Neural cell (in vitro differentiated cells): ENCODE measurements around the gene DMXL1. TPM values are rescaled to one million over a fixed set of nuclear protein-coding genes. Genes with fewer than 3 reads are reported as not detected.
A peak's percentile ranks its signal among the peaks of the same experiment; 100 is the strongest.

ENCODE experiments used
- H2AFZ ChIP-seq: fragments of 200-600, 300-800 bp; sonication (generic), shearing (Covaris generic); 2 replicates; pipeline ENCODE4 v1.6.0; 2014; ENCODE audit warnings: low read depth, mild to moderate bottlenecking, antibody characterized with exemption, low read length, moderate library complexity
- H3F3A ChIP-seq: fragments of 200-600 bp; shearing (Covaris generic); 2 replicates; pipeline ENCODE4 v1.6.1; 2016; ENCODE audit warnings: mild to moderate bottlenecking, moderate library complexity, mixed read lengths, antibody characterized with exemption, low read length; ENCODE audit not compliant: insufficient read depth, poor library complexity, severe bottlenecking
- H3K27ac ChIP-seq: fragments of 200-600, 300-800 bp; sonication (generic), shearing (Covaris generic); 2 replicates; pipeline ENCODE4 v1.5.1; 2014; ENCODE audit warnings: mild to moderate bottlenecking, low read length, moderate library complexity
- H3K27me3 ChIP-seq: fragments of 300-800, 200-600 bp; sonication (generic), shearing (Covaris generic); 2 replicates; pipeline ENCODE4 v1.6.0; 2014; ENCODE audit warnings: mild to moderate bottlenecking, low read depth, low read length, moderate library complexity; ENCODE audit not compliant: insufficient read depth
- H3K36me3 ChIP-seq: fragments of 300-800, 200-600 bp; sonication (generic), shearing (Covaris generic); 2 replicates; pipeline ENCODE4 v1.5.1; 2014; ENCODE audit warnings: mild to moderate bottlenecking, antibody characterized with exemption, low read length, moderate library complexity; ENCODE audit not compliant: insufficient read depth
- H3K4me2 ChIP-seq: fragments of 300-800, 200-600 bp; sonication (generic), shearing (Covaris generic); 2 replicates; pipeline ENCODE4 v1.6.0; 2014; ENCODE audit warnings: mild to moderate bottlenecking, low read length
- H3K4me3 ChIP-seq: fragments of 300-800, 200-600 bp; sonication (generic), shearing (Covaris generic); 2 replicates; pipeline ENCODE4 v1.5.1; 2014; ENCODE audit warnings: mild to moderate bottlenecking, low read length, moderate library complexity
- H3K79me2 ChIP-seq: fragments of 200-600 bp; shearing (Covaris generic); replicated peaks from 2 replicates; pipeline ENCODE4 v1.6.0; 2014; ENCODE audit warnings: mild to moderate bottlenecking, low read length, moderate library complexity; ENCODE audit not compliant: insufficient read depth
- H3K9ac ChIP-seq: fragments of 300-800, 200-600 bp; sonication (generic), shearing (Covaris generic); 2 replicates; pipeline ENCODE4 v1.6.1; 2016; ENCODE audit warnings: mild to moderate bottlenecking, low read length, mixed read lengths
- H3K9me2 ChIP-seq: fragments of 200-600 bp; shearing (Covaris generic); 2 replicates; pipeline ENCODE4 v1.6.1; 2016; ENCODE audit warnings: mild to moderate bottlenecking, low read length, mixed read lengths; ENCODE audit not compliant: insufficient read depth
- H3K9me3 ChIP-seq: fragments of 200-600, 300-800 bp; sonication (generic), shearing (Covaris generic); 2 replicates; pipeline ENCODE4 v1.6.1; 2016; ENCODE audit warnings: mild to moderate bottlenecking, mixed run types, low read length, moderate library complexity, mixed read lengths
- H4K20me1 ChIP-seq: fragments of 200-600 bp; shearing (Covaris generic); 2 replicates; pipeline ENCODE4 v1.6.1; 2016; ENCODE audit warnings: mild to moderate bottlenecking, mixed run types; ENCODE audit not compliant: insufficient read depth
- CTCF ChIP-seq: fragments of 450-650 bp; IDR thresholded peaks from 2 replicates; pipeline ENCODE4 v1.5.1; 2014; ENCODE audit warnings: antibody characterized with exemption, mild to moderate bottlenecking, moderate library complexity; ENCODE audit not compliant: poor library complexity, severe bottlenecking
- EP300 ChIP-seq: fragments of 450-650 bp; conservative IDR thresholded peaks from 2 replicates; pipeline ENCODE4 v1.6.1; 2014; ENCODE audit warnings: antibody characterized with exemption, mild to moderate bottlenecking, moderate library complexity; ENCODE audit not compliant: poor library complexity, severe bottlenecking
- EZH2 ChIP-seq: fragments of 200-600, 300-800 bp; shearing (Covaris generic), sonication (generic); IDR thresholded peaks from 2 replicates; pipeline ENCODE4 v1.6.1; 2014; ENCODE audit warnings: antibody characterized with exemption, low read length, borderline replicate concordance, mild to moderate bottlenecking; ENCODE audit not compliant: insufficient read depth, poor library complexity, severe bottlenecking
- MXI1 ChIP-seq: fragments of 450-650 bp; conservative IDR thresholded peaks from 2 replicates; pipeline ENCODE4 v1.6.1; 2014; ENCODE audit warnings: antibody characterized with exemption, mild to moderate bottlenecking; ENCODE audit not compliant: poor library complexity, severe bottlenecking
- POLR2AphosphoS5 ChIP-seq: IDR thresholded peaks from 2 replicates; pipeline ENCODE4 v1.6.1; 2012
- RAD21 ChIP-seq: fragments of 450-650 bp; conservative IDR thresholded peaks from 2 replicates; pipeline ENCODE4 v1.6.1; 2014; ENCODE audit warnings: antibody characterized with exemption, mild to moderate bottlenecking, moderate library complexity
- REST ChIP-seq: IDR thresholded peaks from 2 replicates; pipeline ENCODE4 v1.6.1; 2012; ENCODE audit warnings: borderline replicate concordance
- SMC3 ChIP-seq: fragments of 450-650 bp; conservative IDR thresholded peaks from 2 replicates; pipeline ENCODE4 v1.6.1; 2014; ENCODE audit warnings: antibody characterized with exemption, mild to moderate bottlenecking, moderate library complexity; ENCODE audit not compliant: poor library complexity
- TAF1 ChIP-seq: IDR thresholded peaks from 2 replicates; pipeline ENCODE4 v1.6.1; 2012; ENCODE audit warnings: low read depth
- polyA plus RNA-seq: library from polyadenylated mRNA; depleted of rRNA; stranded (reverse); fragments of >200 nt; gene quantifications from 2 replicates; pipeline ENCODE4 v1.2.3, GENCODE V29; 2014

DMXL1 gene
- polyA plus RNA-seq, 1 donor from 2014 or later: 46.9 TPM

GRCh38 chr5:119067450-119067849 lies 3.4 kb upstream of the DMXL1 start:
- no peak overlapping the region for H2AFZ ChIP-seq
- no peaks in the 10 kb centered on the region for H3K9me3 ChIP-seq
- no peak overlapping the region for H3K27ac ChIP-seq
- no peak overlapping the region for H3K9ac ChIP-seq
- TF ChIP-seq POLR2AphosphoS5 (no peak), MXI1 (no peak), REST (no peak), EZH2 (no peak), CTCF (no peak), TAF1 (no peak), RAD21 (no peak), SMC3 (no peak), EP300 (no peak)
- H4K20me1 ChIP-seq: no peaks in the 10 kb centered on the region
- H3K4me3 ChIP-seq: no peak overlapping the region
- no peaks in the 10 kb centered on the region for H3K9me2 ChIP-seq
- no peaks in the 10 kb centered on the region for H3F3A ChIP-seq
- no peaks in the 10 kb centered on the region for H3K36me3 ChIP-seq
- H3K4me2 ChIP-seq: no peak overlapping the region
- peaks cover 9% of the 10 kb centered on the region for H3K79me2 ChIP-seq
- H3K27me3 ChIP-seq: no peaks in the 10 kb centered on the region

GRCh38 chr5:119070578-119070827 lies 384 bp upstream of the DMXL1 start:
- peak overlapping the region; percentile 93 for H3K27ac ChIP-seq
- H3K9me2 ChIP-seq: no peaks in the 10 kb centered on the region
- peak overlapping the region; percentile 95 for H3K4me3 ChIP-seq
- H3K9ac ChIP-seq: peak overlapping the region; percentile 49
- H3K36me3 ChIP-seq: no peaks in the 10 kb centered on the region
- H3K27me3 ChIP-seq: no peaks in the 10 kb centered on the region
- H4K20me1 ChIP-seq: no peaks in the 10 kb centered on the region
- no peaks in the 10 kb centered on the region for H3K9me3 ChIP-seq
- TF ChIP-seq TAF1: no peak
- no peak for TF ChIP-seq POLR2AphosphoS5
- TF ChIP-seq EZH2: no peak
- no peak for TF ChIP-seq RAD21
- TF ChIP-seq SMC3: no peak
- TF ChIP-seq REST: no peak
- peak; percentile 7 for TF ChIP-seq EP300
- TF ChIP-seq MXI1: peak; percentile 67
- peak; percentile 27 for TF ChIP-seq CTCF
- peak overlapping the region; percentile 40 for H3K4me2 ChIP-seq
- H3F3A ChIP-seq: no peaks in the 10 kb centered on the region
- peak overlapping the region; percentile 37 for H2AFZ ChIP-seq
- peaks cover 14% of the 10 kb centered on the region for H3K79me2 ChIP-seq
